ENCODE measurements around the gene FAM170B.

Gene FAM170B

DNA sequence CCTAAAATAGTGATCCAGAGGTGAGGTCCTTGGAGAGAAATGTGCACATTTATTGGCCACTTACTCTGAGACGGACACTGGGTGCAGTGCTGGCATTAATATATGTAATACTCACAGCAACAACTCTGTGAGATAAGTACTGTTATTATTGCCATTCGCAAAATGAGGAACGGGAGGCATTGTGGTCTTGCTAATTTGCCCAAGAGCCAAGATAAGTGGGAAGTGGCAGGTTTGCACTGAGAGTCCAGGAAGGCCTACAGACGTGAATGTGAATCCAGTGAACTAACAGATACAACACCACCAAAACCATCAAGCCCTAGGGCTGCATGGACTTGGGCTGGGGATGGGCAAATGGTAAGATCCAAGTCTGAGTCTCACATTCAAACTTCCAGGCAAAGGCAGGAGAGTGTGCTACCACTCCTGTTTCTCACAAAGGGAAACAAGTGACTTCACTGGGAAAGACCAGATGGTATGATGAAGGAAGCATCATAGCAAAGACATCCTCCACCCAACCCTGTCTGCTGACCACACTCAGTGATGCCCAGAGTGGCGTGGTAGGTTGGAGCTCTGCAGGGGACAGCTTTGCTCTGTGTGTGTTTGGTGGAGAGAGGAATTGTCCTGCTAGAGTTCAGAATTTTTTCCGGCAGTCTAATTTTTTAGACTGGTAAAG, 35.1 kb upstream of the FAM170B start:
- peak; percentile 77 for DNase-seq

GRCh38 chr10:49168171-49168540, 34.3 kb upstream of the FAM170B start:
- DNase-seq = no peak

GRCh38 chr10:49167425-49168170, 33.8 kb upstream of the FAM170B start:
- no peak for DNase-seq

- no peak for DNase-seq
These were observed 32.9 kb upstream of the FAM170B start for GRCh38 chr10:49166484-49167400.

GRCh38 chr10:49165821-49166483, 32.1 kb upstream of the FAM170B start:
- no peak for DNase-seq

- DNase-seq = no peak
These were observed 31.4 kb upstream of the FAM170B start for GRCh38 chr10:49165259-49165658.

GRCh38 chr10:49164559-49165188, 30.9 kb upstream of the FAM170B start:
- DNase-seq = peak; percentile 76

DNA sequence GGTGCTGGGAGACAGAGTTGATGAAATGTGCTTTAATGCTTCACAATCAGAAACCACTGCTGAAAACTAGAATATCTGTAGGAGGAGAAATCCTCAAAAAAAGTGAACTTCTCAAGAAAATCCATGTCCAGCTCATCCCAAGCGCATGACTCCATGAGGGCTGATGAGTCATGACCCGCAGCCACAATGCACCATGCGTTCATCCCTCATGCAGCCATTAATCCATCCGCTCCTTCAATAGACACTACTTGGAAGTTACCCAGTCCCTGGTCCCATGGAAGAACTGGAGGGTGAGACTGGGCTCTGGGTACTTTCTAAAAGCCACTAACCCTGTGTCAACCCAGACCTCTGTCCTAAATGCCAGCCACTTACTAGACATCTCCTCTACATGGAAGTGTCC, 29.9 kb upstream of the FAM170B start:
- no peak for DNase-seq

GRCh38 chr10:49162761-49163310, 29.0 kb upstream of the FAM170B start:
- DNase-seq = no peak

DNA sequence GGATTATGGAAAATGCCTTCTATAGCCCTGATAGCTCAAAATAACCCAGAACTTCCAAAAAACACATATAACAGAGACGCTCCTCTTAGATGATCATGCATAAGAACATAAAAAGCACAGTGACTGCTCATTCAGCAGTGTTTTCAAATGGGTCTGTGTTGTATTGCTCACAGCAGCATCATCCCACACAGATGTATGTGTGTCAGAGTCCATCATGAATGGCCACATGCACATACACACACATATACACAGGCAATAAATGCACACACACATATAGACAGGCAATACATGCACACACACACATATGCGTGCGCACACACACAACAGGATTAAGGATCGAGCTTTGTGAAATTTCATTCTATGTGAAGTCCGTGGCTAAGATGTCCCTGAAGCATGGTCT, 28.2 kb upstream of the FAM170B start:
- no peak for DNase-seq

DNA sequence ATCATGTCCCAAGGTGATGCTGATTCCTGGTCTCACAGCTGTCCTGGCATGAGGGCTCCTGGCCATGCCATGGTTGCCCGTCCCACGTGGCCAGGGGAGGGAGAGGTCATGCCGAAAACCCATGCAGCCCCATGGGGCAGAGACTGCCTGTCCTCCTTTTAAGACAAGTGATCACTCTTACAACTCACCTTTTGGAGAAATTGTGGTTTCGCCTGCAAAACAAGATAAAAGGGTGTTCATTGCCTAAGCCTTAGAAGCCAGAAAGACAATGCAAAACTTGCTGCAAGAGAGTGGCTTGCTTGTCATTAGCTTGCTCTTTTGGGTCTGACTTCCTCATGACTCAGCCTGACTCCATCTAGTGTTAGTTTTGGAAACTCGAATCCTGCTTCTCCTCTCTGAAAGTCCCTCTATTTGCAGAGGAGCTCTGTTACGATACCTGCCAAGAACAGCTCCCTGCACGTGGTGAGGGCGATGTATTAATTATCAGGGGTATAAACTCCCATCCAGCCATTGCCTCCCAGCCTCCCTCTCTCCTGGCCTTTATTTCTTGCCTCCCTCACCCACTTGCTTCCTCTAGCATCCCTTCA, 27.7 kb upstream of the FAM170B start:
- DNase-seq = peak; percentile 71

GRCh38 chr10:49160814-49161213, 27.0 kb upstream of the FAM170B start:
- no peak for DNase-seq

DNA sequence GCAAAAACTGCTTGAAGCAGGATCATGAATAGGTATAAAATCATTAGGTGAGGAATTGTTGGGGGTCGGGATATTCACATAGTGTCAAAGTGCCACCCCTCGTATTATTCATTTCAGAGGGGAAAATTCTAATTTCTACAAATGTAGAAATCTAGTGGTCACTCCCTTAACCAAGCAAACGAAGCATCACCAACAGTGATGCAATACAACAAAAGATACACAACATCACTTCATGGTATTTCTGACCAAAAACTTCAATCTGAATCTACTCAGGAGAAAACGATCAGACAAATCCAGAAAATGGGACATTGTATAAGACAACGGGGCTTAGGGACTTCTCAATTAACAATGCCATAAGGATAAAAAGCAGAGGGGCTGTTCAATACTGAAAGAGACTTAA, 26.3 kb upstream of the FAM170B start:
- DNase-seq = no peak

DNA sequence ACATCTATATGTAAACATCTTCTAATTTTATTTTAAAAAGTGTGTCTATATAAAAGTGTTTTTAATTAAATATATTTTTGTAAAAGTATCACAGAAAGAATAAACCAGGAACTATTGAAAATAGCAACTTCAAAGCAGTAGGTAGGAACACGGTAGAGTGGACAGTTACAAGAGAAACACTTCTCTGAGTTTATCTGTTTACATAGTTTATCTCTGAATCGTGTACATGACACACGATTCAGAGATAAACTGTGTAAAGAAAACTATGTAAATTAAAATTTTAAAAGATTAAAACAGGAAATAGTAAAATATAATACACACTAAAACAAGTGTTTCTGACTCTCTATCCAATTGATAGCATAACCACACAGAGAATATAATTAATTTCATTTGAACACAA, 25.1 kb upstream of the FAM170B start:
- no peak for DNase-seq

GRCh38 chr10:49158404-49158803, 24.6 kb upstream of the FAM170B start:
- DNase-seq = no peak

- DNase-seq = peak; percentile 76
These were observed 23.4 kb upstream of the FAM170B start for GRCh38 chr10:49157229-49157628.

DNA sequence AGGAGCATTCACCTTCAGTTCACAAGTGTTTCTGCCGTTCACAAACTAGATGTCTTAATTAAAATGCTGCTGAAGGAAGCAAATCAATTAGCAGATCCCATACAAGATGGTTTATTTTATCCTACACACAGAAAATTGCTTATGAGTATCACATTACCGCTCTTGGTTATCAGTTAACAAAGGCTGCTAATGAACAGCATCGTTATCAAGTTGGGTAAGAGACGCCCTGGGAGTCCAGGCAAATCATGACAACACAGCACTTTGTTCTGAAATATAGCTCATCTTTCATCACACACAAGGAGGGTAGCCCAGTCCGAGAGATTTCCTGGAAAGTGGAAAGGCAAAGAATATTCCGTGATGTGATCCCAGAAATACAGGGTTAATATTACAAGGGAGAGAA, 20.8 kb upstream of the FAM170B start:
- DNase-seq = no peak

GRCh38 chr10:49153971-49154370, 20.1 kb upstream of the FAM170B start:
- peak; percentile 34 for DNase-seq

- no peak for DNase-seq
These were observed 19.3 kb upstream of the FAM170B start for GRCh38 chr10:49153115-49153514.

DNA sequence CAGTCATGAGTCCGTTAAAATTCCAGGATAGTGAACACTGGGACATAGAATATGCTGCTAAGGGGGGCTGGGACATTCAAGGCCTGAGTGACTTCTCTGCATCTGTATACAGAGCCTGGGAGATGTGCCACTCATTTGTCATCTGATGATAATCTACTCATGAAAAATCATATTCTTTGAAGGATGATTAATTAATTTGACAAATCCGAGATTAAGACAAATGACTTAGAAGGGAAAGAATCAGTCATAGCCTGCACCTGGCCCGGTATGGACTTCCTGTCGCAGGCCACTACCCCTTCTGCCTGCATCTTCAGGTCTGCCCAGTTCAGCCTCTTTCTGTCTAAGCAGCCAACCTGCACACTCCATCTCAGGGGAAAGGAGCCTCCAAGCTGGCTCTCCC, 18.8 kb upstream of the FAM170B start:
- DNase-seq = no peak

DNA sequence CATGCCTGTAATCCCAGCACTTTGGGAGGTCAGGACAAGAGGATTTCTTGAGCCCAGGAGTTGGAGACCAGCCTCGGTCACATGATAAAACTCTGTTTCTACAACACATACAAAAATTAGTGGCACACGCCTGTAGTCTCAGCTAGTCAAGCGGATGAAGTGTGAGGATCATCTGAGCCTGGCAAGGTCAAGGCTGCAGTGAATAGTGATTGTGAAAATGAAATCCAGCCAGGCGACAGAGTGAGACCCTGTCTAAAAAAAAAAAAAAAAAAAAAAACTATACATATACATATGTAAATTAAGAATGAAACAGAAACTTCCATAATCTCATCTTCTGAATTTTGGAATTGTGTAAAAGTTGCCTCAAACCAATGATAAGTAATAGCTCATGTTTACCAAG, 18.2 kb upstream of the FAM170B start:
- DNase-seq = no peak

GRCh38 chr10:49151481-49151880, 17.7 kb upstream of the FAM170B start:
- DNase-seq = no peak

All from MV-4-11 (cell line).